Left colon (tissue), 2 donors: Measurements from ENCODE around the gene KIF20A. TPM values are rescaled to one million over a fixed set of nuclear protein-coding genes. Genes with fewer than 3 reads are reported as not detected.

Experiments
- total RNA-seq, 2 donors: library from RNA; stranded (reverse); fragmentation: NEBNext Ultra II Directional; extraction: Animal tissue kit (Norgen Biotek cat#: 25700); gene quantifications; one replicate each; pipeline ENCODE4 v1.2.1, GENCODE V29; 2021
- donor health status: DM: no; HTN: no; CAD: no.
- donor health status: DM: yes; HTN: yes; CAD: no.

Gene KIF20A
- total RNA-seq, 2 donors from 2014 or later, result 4.0 to 6.5 TPM

Other genes with a start within 250 kb of the KIF20A start
- 10 to 100 TPM; 20.8 to 24.2 TPM for gene FAM13B, start 146.0 kb upstream of the KIF20A start, total RNA-seq
- not detected for gene WNT8A, start 95.1 kb upstream of the KIF20A start, total RNA-seq
- gene NME5, start 39.7 kb upstream of the KIF20A start, total RNA-seq, result 1 to 10 TPM in 1 of 2 donors, under 1 TPM in 1; 0.75 to 1.0 TPM
- gene BRD8, start 482 bp upstream of the KIF20A start, total RNA-seq, result 10 to 100 TPM; 29.6 to 33.8 TPM
- 10 to 100 TPM; 13.9 to 14.9 TPM for gene CDC23, start 34.2 kb downstream of the KIF20A start, total RNA-seq
- 1 to 10 TPM in 1 of 2 donors, under 1 TPM in 1; 0.82 to 1.3 TPM for gene GFRA3, start 95.5 kb downstream of the KIF20A start, total RNA-seq
- gene CDC25C, start 152.7 kb downstream of the KIF20A start, total RNA-seq, result 1 to 10 TPM; 1.3 to 2.4 TPM
- 10 to 100 TPM in 1 of 2 donors, 1 to 10 TPM in 1; 9.2 to 15.4 TPM for gene FAM53C, start 159.2 kb downstream of the KIF20A start, total RNA-seq
- gene KDM3B, start 173.6 kb downstream of the KIF20A start, total RNA-seq, result 10 to 100 TPM; 62.4 to 63.2 TPM